Body of pancreas (tissue), 4 donors: ENCODE results near the gene SMG9.

Experiments
- CTCF ChIP-seq, 7 experiments: fragments of 450-650 bp in 4 of 7; fragments of 200-600 bp in 3 of 7; sonication (generic) in 3 of 7; IDR thresholded peaks; one replicate each; pipeline ENCODE4 v1.5.1; 2016 to 2019; ENCODE audit warnings: antibody characterized with exemption in 7 of 7
- POLR2A ChIP-seq, 3 donors: fragments of 450-650 bp; IDR thresholded peaks; one replicate each; pipeline ENCODE4 v1.6.1; 2016; ENCODE audit warnings: antibody characterized with exemption in 3 of 3, mild to moderate bottlenecking in 2 of 3

GRCh38 chr19:43779820-43780219 is 25.1 kb upstream of the SMG9 start:
- TF ChIP-seq CTCF (IDR thresholded peaks at IDR 0.05) (no peak), POLR2A (IDR thresholded peaks at IDR 0.05) (no peak)
